Stimulated activated memory B cell treated with anti-CD40 and anti-IgM and Interleukin-4, amounts not matched to agents 10 μg/mL and 1 μg/mL and 100 μg/mL, for 72 hours (primary cell): ENCODE results near the gene IRX5.

Experiments used
- ATAC-seq: fragments of 150-1000 bp; cut with Tn5 transposase; 2 replicates; pipeline ENCODE4 v1.10.0; 2021
- H3K27ac Mint-ChIP-seq: one replicate; pipeline ENCODE4 v1.8.0; 2022; ENCODE audit warnings: mild to moderate bottlenecking, mixed read lengths
- H3K27me3 Mint-ChIP-seq: one replicate; pipeline ENCODE4 v1.8.0; 2022; ENCODE audit warnings: mixed read lengths
- H3K36me3 Mint-ChIP-seq: one replicate; pipeline ENCODE4 v1.8.0; 2022; ENCODE audit warnings: mixed read lengths
- H3K4me1 Mint-ChIP-seq: one replicate; pipeline ENCODE4 v1.8.0; 2022; ENCODE audit warnings: mixed read lengths
- H3K4me3 Mint-ChIP-seq: one replicate; pipeline ENCODE4 v1.8.0; 2022; ENCODE audit warnings: mild to moderate bottlenecking, moderate library complexity, mixed read lengths
- H3K9me3 Mint-ChIP-seq: one replicate; pipeline ENCODE4 v1.8.0; 2022; ENCODE audit warnings: mixed read lengths

The IRX5 gene

GRCh38 chr16:54926166-54926838 is 4.4 kb upstream of the IRX5 start:
- H3K4me3 Mint-ChIP-seq: no peak overlapping the region
- no peak for ATAC-seq
- peaks cover 25% of the 10 kb centered on the region for H3K4me1 Mint-ChIP-seq
- peaks cover 4% of the 10 kb centered on the region for H3K9me3 Mint-ChIP-seq
- H3K27ac Mint-ChIP-seq: no peak overlapping the region
- H3K27me3 Mint-ChIP-seq: peaks cover 54% of the 10 kb centered on the region
- H3K36me3 Mint-ChIP-seq: no peaks in the 10 kb centered on the region

GRCh38 chr16:54927125-54928015 is 3.3 kb upstream of the IRX5 start:
- ATAC-seq: no peak
- Mint-ChIP-seq H3K9me3 (peaks cover 4% of the 10 kb centered on the region), H3K27me3 (peaks cover 64% of the 10 kb centered on the region), H3K4me3 (peak overlapping the region; percentile 77), H3K4me1 (peaks cover 25% of the 10 kb centered on the region), H3K36me3 (no peaks in the 10 kb centered on the region), H3K27ac (no peak overlapping the region)

GRCh38 chr16:54928016-54928356 is 2.7 kb upstream of the IRX5 start:
- Mint-ChIP-seq H3K9me3 (peaks cover 4% of the 10 kb centered on the region), H3K4me3 (peak overlapping the region; percentile 77), H3K27me3 (peaks cover 70% of the 10 kb centered on the region), H3K36me3 (no peaks in the 10 kb centered on the region), H3K4me1 (peaks cover 25% of the 10 kb centered on the region), H3K27ac (no peak overlapping the region)
- ATAC-seq: no peak

- peak overlapping the region; percentile 77 for H3K4me3 Mint-ChIP-seq
- peaks cover 25% of the 10 kb centered on the region for H3K4me1 Mint-ChIP-seq
- H3K27ac Mint-ChIP-seq: no peak overlapping the region
- H3K27me3 Mint-ChIP-seq: peaks cover 74% of the 10 kb centered on the region
- peak; percentile 61 for ATAC-seq
- H3K36me3 Mint-ChIP-seq: no peaks in the 10 kb centered on the region
- peaks cover 4% of the 10 kb centered on the region for H3K9me3 Mint-ChIP-seq
These were observed 2.1 kb upstream of the IRX5 start for GRCh38 chr16:54928411-54929089.

- peak; percentile 93 for ATAC-seq
- H3K4me1 Mint-ChIP-seq: peaks cover 25% of the 10 kb centered on the region
- peak overlapping the region; percentile 76 for H3K4me3 Mint-ChIP-seq
- H3K27me3 Mint-ChIP-seq: peaks cover 82% of the 10 kb centered on the region
- H3K9me3 Mint-ChIP-seq: peaks cover 4% of the 10 kb centered on the region
- H3K27ac Mint-ChIP-seq: no peak overlapping the region
- no peaks in the 10 kb centered on the region for H3K36me3 Mint-ChIP-seq
These were observed 1.3 kb upstream of the IRX5 start for GRCh38 chr16:54929090-54930004.

GRCh38 chr16:54930869-54931119 is 129 bp downstream of the IRX5 start:
- Mint-ChIP-seq H3K4me1 (peaks cover 25% of the 10 kb centered on the region), H3K36me3 (no peaks in the 10 kb centered on the region), H3K27ac (no peak overlapping the region), H3K27me3 (peaks cover 87% of the 10 kb centered on the region), H3K4me3 (peak overlapping the region; percentile 76), H3K9me3 (peaks cover 4% of the 10 kb centered on the region)
- no peak for ATAC-seq

- H3K4me1 Mint-ChIP-seq: peaks cover 25% of the 10 kb centered on the region
- H3K36me3 Mint-ChIP-seq: no peaks in the 10 kb centered on the region
- H3K9me3 Mint-ChIP-seq: peaks cover 4% of the 10 kb centered on the region
- H3K4me3 Mint-ChIP-seq: no peak overlapping the region
- H3K27me3 Mint-ChIP-seq: peaks cover 85% of the 10 kb centered on the region
- ATAC-seq: no peak
- H3K27ac Mint-ChIP-seq: no peak overlapping the region
These were observed 702 bp downstream of the IRX5 start for GRCh38 chr16:54931120-54932014.

GRCh38 chr16:54932021-54932660 is 1.5 kb downstream of the IRX5 start:
- peaks cover 85% of the 10 kb centered on the region for H3K27me3 Mint-ChIP-seq
- H3K4me1 Mint-ChIP-seq: peaks cover 25% of the 10 kb centered on the region
- no peaks in the 10 kb centered on the region for H3K36me3 Mint-ChIP-seq
- ATAC-seq: no peak
- peaks cover 4% of the 10 kb centered on the region for H3K9me3 Mint-ChIP-seq
- H3K27ac Mint-ChIP-seq: no peak overlapping the region
- H3K4me3 Mint-ChIP-seq: no peak overlapping the region

- Mint-ChIP-seq H3K27me3 (peaks cover 85% of the 10 kb centered on the region), H3K4me1 (peaks cover 19% of the 10 kb centered on the region), H3K4me3 (no peak overlapping the region), H3K27ac (no peak overlapping the region), H3K9me3 (peaks cover 4% of the 10 kb centered on the region), H3K36me3 (no peaks in the 10 kb centered on the region)
- ATAC-seq: no peak
These were observed 2.1 kb downstream of the IRX5 start for GRCh38 chr16:54932737-54933254.

- Mint-ChIP-seq H3K27me3 (peaks cover 85% of the 10 kb centered on the region), H3K27ac (no peak overlapping the region), H3K4me1 (peaks cover 14% of the 10 kb centered on the region), H3K36me3 (no peaks in the 10 kb centered on the region), H3K4me3 (no peak overlapping the region), H3K9me3 (peaks cover 4% of the 10 kb centered on the region)
- ATAC-seq: no peak
These were observed 2.8 kb downstream of the IRX5 start for GRCh38 chr16:54933281-54934011.

GRCh38 chr16:54934481-54935265 is 4.0 kb downstream of the IRX5 start:
- no peak overlapping the region for H3K4me3 Mint-ChIP-seq

GRCh38 chr16:54935266-54935968 is 4.8 kb downstream of the IRX5 start:
- H3K4me3 Mint-ChIP-seq: no peak overlapping the region
- no peak for ATAC-seq
- no peaks in the 10 kb centered on the region for H3K9me3 Mint-ChIP-seq
- no peaks in the 10 kb centered on the region for H3K36me3 Mint-ChIP-seq
- H3K27me3 Mint-ChIP-seq: peaks cover 90% of the 10 kb centered on the region
- no peak overlapping the region for H3K27ac Mint-ChIP-seq
- H3K4me1 Mint-ChIP-seq: peaks cover 2% of the 10 kb centered on the region

More at GRCh38 chr16:54934481-54935265, 4.0 kb downstream of the IRX5 start:
- Mint-ChIP-seq H3K27me3 (peaks cover 90% of the 10 kb centered on the region), H3K9me3 (peaks cover under 1% of the 10 kb centered on the region), H3K27ac (no peak overlapping the region), H3K36me3 (no peaks in the 10 kb centered on the region), H3K4me1 (peaks cover 9% of the 10 kb centered on the region)
- no peak for ATAC-seq
